ENCODE measurements around the gene ASAP2. TPM values are rescaled to one million over a fixed set of nuclear protein-coding genes. Genes with fewer than 3 reads are reported as not detected.

Gene ASAP2
- polyA plus RNA-seq, 3 donors: 55.9 to 63.0 (median 57.7) TPM

DNA sequence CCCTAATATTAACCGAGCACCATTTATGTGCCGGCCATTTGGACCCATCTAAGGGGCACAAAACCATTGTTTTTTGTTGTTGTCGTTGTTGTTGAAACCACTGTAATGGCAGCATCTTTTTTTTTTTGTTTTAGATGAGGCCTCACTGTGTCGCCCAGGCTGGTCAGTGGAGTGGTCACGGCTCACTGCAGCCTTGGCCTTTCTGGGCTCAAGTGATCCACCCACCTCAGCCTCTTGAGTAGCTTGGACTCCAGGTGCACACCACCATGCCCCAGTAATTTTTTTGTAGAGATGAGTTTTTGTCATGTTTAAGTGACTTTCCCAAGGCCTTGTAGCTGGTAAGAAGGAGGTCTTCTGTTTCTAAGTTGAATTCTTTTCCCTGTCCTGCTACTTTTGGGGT, 33.0 kb downstream of the ASAP2 start:
- DNase-seq (ENCODE audit: extremely low read depth in 1 of 11, low read depth in 9 of 11, low spot score in 4 of 11): no peak

DNA sequence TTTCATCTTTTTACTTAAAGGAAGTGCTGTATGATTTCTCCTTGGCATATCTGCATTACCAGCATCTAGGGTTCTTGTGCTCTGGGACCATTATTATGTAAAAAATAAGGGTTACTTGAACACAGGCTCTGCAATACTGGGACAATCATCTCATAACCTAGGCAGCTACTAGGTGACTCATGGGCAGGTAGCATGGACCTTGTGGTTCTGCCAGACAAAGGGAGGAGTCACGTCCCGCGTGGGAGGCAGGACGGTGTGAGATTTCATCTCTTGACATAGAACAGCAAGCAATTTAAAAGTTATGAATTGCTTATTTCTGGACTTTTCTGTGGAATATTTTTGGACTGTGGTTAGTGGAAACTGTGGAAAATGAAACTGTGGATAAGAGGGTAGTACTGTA, 34.1 kb downstream of the ASAP2 start:
- no peak for DNase-seq (ENCODE audit: extremely low read depth in 1 of 11, low read depth in 9 of 11, low spot score in 4 of 11)

DNA sequence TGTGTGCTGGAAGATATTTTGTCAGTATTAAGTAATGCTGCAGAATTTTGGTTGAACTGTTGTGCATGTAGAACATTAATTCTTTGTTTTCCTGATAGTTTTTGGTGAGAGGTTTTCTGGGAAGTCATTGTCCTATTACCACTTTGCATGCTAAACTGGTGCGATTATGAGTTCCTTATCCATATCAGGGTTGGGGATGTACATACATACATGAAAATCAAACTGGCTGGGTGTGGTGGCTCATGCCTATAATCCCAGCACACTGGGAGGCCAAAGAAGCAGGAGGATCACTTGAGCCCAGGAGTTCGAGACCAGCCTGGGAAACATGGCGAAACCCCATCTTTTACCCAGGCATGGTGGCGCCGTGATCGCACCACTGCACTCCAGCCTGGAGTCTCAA, 34.6 kb downstream of the ASAP2 start:
- DNase-seq (ENCODE audit: extremely low read depth in 1 of 11, low read depth in 9 of 11, low spot score in 4 of 11): no peak

DNA sequence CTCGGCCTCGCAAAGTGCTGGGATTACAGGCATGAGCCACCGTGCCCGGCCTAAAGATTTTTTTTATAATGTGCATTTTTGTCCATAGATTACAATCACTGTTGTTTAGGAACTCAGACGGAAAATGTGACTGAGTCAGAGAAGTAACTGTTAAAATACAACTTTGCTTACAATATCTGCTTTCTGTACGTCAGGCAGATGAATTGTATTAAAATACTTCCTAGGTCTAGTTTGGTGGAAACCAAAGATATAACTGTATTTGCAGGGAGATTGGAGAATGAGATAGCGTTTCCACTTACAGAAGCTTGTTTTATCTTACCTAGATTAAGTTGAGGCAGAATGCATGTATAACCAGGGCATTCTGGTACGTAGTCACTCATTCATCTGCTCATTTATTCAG, 36.7 kb downstream of the ASAP2 start:
- no peak for DNase-seq (ENCODE audit: extremely low read depth in 1 of 11, low read depth in 9 of 11, low spot score in 4 of 11)

DNA sequence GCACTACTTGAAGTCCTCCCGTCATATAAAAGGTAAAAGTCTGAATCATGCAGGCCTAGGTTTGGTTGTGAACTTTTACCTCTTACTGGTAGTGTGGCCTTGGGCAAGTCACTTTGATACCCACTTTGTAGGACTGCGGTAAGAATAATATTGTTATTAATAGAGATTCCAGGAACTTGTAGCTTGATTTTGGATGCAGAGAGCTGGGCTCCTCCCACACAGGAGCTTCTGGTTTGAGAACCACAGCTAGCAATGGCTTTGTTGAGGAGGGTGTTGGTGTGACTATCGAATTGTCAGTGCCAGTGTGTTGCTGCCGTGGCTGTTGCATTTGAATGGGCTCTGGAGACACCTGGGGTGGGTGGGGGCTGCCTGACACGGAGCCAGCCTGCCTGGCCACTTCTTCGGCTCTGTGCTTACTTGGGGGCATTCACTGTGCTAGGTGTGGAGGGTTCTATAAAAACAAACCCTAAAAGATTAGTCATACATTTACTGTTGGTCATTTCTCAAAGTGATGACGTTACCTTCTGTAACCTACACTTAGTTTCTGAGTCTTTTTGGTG, 38.5 kb downstream of the ASAP2 start:
- DNase-seq (ENCODE audit: extremely low read depth in 1 of 11, low read depth in 9 of 11, low spot score in 4 of 11): no peak

DNA sequence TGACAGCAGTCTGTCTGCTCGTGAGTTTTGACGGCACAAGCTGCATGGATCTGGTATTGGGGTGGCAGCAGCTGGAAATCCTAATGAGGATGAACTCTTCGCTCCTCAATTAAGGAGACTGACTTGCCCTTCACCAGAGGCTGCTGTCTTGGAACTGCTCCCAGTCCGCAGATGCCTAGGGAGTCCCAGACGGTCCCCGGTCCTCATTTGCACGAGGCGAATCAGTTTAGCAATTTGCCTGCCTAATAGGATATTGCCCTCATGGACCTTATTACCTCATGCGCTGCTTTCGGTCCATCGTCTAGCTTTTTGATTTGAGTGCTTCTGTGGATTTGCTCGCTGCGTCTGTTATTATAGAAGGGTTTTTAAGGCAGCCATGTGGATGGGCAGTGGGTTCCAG, 40.6 kb downstream of the ASAP2 start:
- DNase-seq (ENCODE audit: extremely low read depth in 1 of 11, low read depth in 9 of 11, low spot score in 4 of 11): no peak

DNA sequence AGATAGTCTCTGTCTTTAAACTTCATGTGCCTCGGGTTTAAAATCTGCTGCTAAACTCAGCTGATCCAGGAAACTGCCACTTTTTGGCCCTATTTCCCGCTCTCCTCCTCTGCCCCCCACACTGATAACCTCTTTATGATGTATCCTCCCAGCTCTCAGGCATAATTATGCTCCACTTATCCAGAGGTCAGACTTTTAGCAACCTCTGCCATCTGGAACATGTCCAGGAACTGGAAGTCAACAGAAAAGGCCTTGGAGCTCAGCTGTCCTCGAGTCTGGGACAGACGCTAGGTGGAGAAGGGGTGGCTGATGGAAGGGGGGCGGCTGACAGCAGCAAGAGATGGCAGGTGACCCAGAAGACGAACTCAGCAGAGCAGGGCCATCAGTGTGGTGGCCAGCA, 41.2 kb downstream of the ASAP2 start:
- peak in 1 of 11 donors; percentile 46 for DNase-seq (ENCODE audit: extremely low read depth in 1 of 11, low read depth in 9 of 11, low spot score in 4 of 11)

DNA sequence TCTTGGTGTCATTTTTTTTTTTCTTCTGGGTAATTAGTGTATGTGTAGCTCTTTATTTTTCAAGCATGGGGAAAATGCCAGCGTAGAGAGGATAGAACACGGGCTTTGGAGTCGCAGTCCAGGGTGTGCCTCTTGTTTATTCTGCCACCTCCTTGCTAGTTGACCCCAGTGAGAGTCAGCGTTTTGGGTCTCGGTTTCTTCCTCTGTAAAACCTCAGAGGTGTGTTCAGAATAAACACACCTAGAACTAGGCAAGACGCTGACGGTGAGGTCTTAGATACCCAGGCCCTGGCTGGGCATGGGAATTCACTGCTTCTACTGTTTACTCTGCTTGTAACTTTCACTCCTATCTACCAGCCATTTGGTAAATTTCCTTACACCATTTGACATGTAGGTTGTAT, 41.8 kb downstream of the ASAP2 start:
- no peak for DNase-seq (ENCODE audit: extremely low read depth in 1 of 11, low read depth in 9 of 11, low spot score in 4 of 11)

DNA sequence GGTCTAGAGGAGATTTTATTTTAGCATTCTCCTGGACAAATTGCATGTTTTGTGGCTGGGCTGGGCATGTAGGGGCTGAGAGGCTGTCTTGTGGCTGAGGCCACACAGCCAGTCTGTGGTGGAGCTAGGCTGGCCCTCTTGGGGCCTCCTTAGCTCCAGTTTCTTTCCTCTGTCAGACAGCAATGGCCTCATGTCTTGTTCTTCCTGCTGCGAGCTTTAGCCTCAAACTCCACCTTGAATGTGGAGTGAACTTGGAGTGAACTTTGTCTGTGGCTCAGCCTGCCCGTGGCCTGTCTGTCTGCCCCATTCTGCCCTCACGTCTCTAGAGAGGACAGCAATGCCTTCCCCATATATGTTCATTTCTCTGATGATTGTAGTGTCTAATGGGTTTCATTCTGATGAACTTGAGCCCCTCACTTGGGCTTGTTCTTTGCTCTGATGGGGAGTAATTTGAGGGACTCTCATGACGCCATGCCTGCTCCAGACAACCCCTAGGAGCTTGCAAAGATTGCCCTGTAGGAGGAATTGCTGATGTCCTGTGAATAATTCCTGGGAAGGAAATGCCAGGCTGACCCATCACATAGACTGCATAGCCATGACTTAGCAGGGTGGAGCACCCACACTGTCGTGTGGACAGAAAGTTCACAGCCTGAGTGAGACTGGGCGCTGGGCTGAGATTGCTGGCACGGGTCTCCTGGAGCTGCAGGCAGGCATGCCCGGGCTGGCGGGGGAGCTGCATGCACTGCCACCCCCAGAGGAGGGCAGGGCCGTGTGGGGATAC, 42.6 kb downstream of the ASAP2 start:
- DNase-seq (ENCODE audit: extremely low read depth in 1 of 11, low read depth in 9 of 11, low spot score in 4 of 11): no peak

DNA sequence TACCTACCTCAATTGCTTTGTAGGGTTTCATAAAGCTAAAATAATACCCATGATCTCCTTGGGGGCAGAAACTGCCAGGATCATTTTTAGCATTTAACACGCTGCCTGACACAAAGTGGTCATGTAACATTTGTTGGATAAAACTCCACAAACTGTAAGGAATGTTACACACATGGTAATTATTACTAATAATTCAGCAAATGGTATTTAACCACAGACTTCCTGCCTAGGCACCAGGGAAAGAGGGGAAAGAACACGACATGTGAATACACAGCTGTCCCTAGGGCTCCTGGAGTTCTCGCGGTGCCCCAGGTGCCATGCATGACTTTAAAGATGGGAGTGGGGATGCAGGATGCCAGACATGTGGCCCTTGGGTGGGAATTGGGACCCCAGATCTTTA, 43.5 kb downstream of the ASAP2 start:
- no peak for DNase-seq (ENCODE audit: extremely low read depth in 1 of 11, low read depth in 9 of 11, low spot score in 4 of 11)

DNA sequence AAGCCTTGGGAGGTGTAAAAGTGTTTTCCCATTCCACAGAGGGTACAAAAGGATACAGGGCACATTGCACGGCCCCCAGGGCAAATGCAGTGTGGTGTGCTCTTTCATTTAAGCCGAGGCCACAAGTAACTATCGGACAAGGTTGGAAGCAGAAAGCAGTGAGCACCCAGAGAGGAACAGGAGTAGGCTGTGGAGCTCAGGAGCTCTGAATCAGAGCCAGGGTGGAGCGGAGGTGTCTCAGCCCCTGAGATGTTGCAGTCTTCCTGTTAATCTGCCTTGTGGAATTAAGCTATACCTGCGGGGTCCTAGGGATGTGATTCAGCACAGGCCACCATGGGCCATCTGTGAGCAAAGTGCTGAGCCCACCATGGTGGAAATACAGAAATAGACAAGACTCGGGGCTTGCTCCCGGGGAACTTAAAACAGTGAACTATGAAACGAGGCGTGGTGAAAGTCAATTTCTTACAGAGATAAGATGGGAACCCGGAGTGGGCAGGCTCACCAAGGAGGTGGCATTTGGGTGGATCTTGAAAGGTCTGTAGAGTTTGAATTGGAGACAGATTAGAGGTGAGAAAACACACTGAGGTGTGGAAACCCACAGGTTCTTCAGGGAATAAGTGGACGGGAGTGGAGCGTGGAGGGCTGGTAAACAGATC, 44.0 kb downstream of the ASAP2 start:
- DNase-seq (ENCODE audit: extremely low read depth in 1 of 11, low read depth in 9 of 11, low spot score in 4 of 11): no peak

DNA sequence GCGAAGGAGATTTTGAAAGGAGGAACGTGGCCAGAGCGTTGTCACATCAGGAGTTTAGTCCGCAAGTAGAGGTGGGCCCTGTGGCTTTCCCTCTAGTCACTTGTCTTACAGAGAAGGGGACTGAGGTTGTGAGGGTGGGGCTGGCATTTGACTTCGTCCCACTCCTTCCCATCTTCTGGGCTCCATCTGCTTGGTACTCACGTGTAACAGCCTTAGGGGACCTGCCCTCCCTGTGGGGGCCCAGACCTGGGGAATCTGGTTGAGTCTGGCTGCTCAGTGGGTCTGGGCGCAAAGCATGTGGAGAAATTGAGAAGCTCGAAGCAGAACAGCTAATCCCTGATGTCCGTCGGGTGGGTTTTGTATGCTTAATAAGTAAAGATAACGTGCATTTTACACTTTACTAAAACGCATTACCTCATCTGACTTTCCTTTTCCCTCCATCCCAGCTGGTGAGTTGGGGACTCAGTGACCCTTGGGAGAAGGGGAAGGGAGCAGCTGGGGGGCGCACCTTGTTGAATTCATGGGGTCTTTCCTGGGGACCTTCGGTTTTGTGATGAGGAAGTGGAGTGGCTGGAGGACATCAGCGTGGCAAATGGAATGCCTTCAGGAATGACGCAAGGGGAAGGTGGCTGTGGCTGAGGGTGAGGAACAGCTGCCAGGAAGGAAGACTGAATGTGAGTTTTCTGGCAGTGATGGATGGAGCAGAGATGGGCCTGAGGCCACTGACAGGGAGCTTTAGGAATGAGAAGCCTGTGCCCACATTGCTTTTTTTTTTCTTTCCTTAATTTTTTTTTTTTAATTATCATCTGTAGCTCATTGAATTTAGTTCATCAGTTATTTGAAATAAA, 44.8 kb downstream of the ASAP2 start:
- DNase-seq (ENCODE audit: extremely low read depth in 1 of 11, low read depth in 9 of 11, low spot score in 4 of 11): no peak

DNA sequence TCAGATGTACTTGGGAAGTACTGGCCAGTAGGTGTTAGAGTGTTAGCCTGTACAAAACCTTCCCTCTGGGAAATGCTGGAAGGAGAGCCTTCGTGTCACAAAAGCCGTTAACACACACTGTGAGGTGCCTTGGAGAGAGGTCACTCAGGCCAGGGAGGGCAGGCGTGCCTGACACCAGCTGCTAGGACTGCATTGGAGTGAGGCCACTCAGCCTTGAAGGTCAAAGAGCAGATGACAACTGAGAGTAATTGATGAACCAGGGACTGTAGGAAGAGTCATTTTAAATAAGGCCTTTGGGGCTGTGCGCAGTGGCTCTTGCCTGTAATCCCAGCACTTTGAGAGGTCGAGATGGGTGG, 45.4 kb downstream of the ASAP2 start:
- DNase-seq (ENCODE audit: extremely low read depth in 1 of 11, low read depth in 9 of 11, low spot score in 4 of 11): no peak

DNA sequence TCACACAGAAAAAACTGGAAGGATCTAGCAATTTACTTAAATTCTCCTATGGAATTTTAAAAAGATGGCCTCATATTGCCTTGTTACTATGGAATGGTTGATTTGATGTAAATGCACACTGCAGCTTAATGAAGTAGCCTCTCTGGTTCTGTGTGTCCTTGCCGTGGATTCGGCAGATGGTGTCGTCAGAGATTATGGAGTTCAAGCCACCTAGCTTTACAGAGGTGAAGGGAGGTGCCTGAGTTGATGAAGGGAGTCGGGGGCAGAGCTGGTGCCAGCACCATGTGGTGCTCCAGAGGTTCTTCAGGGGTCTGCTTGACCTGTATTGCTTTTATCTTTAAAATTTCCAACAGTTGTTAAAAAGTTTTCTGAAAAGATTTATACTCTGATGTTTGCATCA, 48.8 kb downstream of the ASAP2 start:
- no peak for DNase-seq (ENCODE audit: extremely low read depth in 1 of 11, low read depth in 9 of 11, low spot score in 4 of 11)

DNA sequence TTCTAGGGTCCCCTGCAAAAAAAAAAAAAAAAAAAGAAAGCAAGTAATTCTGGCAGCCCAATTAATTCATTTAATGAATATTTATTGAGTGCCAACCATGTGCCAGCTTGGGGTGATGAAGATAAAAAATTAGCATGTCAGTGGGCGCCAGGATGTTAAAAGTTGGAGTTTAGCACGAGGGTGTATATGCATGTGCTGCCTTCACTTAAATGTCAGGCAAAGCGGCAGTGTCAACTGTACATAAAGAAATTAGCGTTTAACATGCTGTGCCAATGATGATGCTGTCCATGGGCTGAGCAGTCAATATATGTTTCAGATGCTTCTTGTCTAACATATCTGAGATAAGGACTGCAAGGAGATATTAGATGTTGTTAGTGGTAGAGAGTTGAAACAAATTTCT, 49.5 kb downstream of the ASAP2 start:
- DNase-seq (ENCODE audit: extremely low read depth in 1 of 11, low read depth in 9 of 11, low spot score in 4 of 11): no peak

DNA sequence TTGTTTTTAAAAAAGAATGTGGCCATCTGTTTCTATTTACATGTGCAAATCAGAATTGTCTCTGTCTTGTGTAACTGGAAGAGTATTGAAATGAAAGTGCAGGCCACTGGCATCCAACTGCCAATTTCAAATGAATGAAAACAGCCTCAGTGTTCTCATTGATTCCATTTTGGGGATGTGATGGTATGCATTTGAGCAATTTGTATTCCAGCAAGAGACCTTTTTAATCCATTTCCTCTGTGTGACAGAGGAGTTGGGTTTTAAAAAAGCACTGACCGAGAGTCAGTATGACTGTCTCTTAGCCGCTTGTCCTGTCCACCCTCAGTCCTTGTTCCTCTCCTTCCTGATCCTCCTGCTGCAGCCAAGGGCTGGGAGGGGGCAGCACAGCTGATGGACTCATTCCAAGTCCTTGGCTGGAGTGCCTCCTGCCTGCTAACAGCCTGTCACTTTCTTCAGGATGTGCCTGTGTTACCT, 50.0 kb downstream of the ASAP2 start:
- no peak for DNase-seq (ENCODE audit: extremely low read depth in 1 of 11, low read depth in 9 of 11, low spot score in 4 of 11)

DNA sequence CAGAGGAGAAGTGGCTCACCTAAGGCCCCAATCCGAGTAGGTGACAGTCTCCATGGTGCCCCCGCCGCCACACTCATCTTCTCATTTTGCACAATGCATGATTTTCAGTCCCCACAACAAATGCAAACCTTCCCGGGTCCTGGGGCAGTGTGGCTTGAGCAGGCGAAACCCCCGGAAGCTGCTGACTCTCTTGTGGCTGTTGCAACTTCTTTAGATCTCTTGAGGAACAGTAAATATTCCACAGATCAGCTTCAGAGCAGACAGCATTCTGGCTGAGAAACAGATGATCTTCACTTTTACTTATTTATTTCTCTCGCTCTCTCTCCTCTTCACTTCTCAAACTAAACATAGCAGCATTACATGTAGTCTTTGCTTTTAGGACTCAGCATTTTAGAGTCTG, 51.9 kb downstream of the ASAP2 start:
- DNase-seq (ENCODE audit: extremely low read depth in 1 of 11, low read depth in 9 of 11, low spot score in 4 of 11): no peak

DNA sequence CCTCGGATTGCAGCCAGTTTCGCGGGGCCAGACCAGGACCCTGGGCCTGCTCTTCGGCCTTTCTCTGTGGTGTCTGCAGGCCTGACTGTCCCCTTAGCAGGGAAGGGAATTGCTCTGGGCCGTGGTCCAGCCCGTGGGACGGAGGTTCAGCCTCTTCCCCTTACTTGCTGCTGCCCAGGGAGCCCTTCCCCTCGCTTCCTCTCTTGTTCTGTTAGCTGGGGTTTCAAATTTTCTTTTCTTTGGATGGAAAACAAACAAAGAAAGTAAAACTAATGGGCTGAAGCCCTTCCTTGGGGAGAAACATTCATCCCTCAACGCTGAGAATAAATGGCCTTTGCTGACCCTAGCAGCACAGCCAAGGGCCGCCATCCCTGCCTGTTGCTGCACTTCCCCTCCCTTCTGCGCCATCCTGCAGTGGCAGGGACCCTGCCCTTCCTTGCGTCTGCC, 52.4 kb downstream of the ASAP2 start:
- DNase-seq (ENCODE audit: extremely low read depth in 1 of 11, low read depth in 9 of 11, low spot score in 4 of 11): no peak

DNA sequence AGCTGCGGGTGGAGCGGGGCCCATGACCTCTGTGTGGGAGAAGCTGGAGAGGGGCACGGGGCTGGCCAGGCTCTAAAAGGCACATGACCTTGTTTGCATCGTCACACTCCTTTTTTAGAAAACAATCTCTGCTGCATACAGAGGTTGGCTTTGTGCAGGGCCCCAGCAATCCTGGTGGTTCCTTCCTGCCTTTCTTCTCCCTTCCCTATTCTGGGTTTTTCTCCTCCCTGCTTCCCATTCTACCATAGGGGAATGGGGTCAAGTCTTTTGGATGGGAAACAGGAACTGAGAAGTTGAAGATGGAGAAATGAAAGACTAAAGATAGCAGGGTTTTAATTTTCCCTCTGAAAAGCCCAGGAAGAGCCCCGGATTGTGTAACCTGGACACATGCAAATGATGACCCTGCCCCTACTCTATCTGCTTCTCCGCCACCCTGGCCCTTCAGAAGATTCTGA, 53.9 kb downstream of the ASAP2 start:
- no peak for DNase-seq (ENCODE audit: extremely low read depth in 1 of 11, low read depth in 9 of 11, low spot score in 4 of 11)

Data from renal cortex interstitium (tissue), 11 donors.